ENCODE measurements around the gene CLDN17. TPM values are rescaled to one million over a fixed set of nuclear protein-coding genes. Genes with fewer than 3 reads are reported as not detected.

The CLDN17 gene
- total and polyA plus RNA-seq, 2 donors (not counting 1 experiment from before 2014, with no cell fraction given) = not detected

DNA sequence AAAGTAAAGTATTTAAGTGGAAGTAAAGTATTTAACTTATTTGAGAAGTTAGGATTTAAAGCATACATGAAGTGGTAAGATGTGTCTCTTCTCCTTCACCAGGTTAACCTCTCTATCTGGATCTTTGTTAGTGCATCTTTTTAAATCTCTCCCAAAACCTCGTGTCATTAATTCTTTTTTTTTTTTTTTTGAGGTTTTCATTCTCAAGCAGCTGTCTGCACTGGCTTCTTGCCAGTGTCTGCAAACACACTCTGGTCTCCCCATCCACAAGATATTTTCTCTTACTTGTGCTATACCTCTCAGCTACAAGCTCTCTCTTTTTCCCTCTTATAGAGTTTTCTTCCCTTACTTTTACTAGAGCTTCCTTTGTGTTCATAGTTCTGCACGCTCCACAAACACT, 49.0 kb downstream of the CLDN17 start:
- CTCF ChIA-PET = no interaction called here
- H3K36me3 ChIP-seq (replicated peaks in 1 of 2; ENCODE audit: control extremely low read depth in 1 of 2, control insufficient read depth in 1 of 2, extremely low read depth in 1 of 2, insufficient read depth in 2 of 2, low read length in 1 of 2) = no peaks in the 10 kb centered on the region
- Mint-ChIP-seq H3K27me3 (no peaks in the 10 kb centered on the region), H3K4me1 (no peaks in the 10 kb centered on the region), H3K4me3 (no peak overlapping the region), H3K27ac (no peak overlapping the region), H3K9me3 (ENCODE audit: insufficient read depth) (no peaks in the 10 kb centered on the region)
- H3K4me1 ChIP-seq (ENCODE audit: control insufficient read depth in 2 of 2, insufficient read depth in 2 of 2, low read length in 2 of 2) = no peaks in the 10 kb centered on the region
- no peak overlapping the region for H3K9ac ChIP-seq (ENCODE audit: low read length)
- H3K4me2 ChIP-seq (replicated peaks; ENCODE audit: low read depth, low read length, poor library complexity, severe bottlenecking) = no peak overlapping the region
- H4K20me1 ChIP-seq (ENCODE audit: control insufficient read depth, insufficient read depth, low read length, poor library complexity, severe bottlenecking) = no peaks in the 10 kb centered on the region
- 66% methylated on average over 2 of the region's 2 CpGs for WGBS (ENCODE audit: insufficient coverage)
- no peaks in the 10 kb centered on the region for H3K27me3 ChIP-seq (replicated peaks in 1 of 4; ENCODE audit: control extremely low read depth in 1 of 4, control insufficient read depth in 3 of 4, insufficient read depth in 4 of 4, low read length in 3 of 4)
- DNase-seq (no peak), ATAC-seq (ENCODE audit: low read depth) (no peak)
- TF ChIP-seq, protein P1, sequence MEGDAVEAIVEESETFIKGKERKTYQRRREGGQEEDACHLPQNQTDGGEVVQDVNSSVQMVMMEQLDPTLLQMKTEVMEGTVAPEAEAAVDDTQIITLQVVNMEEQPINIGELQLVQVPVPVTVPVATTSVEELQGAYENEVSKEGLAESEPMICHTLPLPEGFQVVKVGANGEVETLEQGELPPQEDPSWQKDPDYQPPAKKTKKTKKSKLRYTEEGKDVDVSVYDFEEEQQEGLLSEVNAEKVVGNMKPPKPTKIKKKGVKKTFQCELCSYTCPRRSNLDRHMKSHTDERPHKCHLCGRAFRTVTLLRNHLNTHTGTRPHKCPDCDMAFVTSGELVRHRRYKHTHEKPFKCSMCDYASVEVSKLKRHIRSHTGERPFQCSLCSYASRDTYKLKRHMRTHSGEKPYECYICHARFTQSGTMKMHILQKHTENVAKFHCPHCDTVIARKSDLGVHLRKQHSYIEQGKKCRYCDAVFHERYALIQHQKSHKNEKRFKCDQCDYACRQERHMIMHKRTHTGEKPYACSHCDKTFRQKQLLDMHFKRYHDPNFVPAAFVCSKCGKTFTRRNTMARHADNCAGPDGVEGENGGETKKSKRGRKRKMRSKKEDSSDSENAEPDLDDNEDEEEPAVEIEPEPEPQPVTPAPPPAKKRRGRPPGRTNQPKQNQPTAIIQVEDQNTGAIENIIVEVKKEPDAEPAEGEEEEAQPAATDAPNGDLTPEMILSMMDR (IDR thresholded peaks at IDR 0.05) = no peak
- no peaks in the 10 kb centered on the region for H3K79me2 ChIP-seq (ENCODE audit: control insufficient read depth, insufficient read depth, low read length)
- H2AFZ ChIP-seq (ENCODE audit: insufficient read depth, low read depth, low read length, poor library complexity, severe bottlenecking) = no peak overlapping the region
- intact Hi-C loops (cut with micrococcal nuclease) = no loop called here
- POLR2A ChIA-PET = no interaction called here
- no peak overlapping the region for H3K4me3 ChIP-seq (ENCODE audit: control extremely low read depth in 1 of 5, extremely low read depth in 1 of 5, insufficient read depth in 1 of 5, low read depth in 2 of 5, low read length in 4 of 5)
- peaks cover 0 to 2% (median 0%) of the 10 kb centered on the region in 3 donors for H3K9me3 ChIP-seq (ENCODE audit: control extremely low read depth in 1 of 3, control insufficient read depth in 2 of 3, insufficient read depth in 1 of 3, low read length in 2 of 3)
- no peak overlapping the region for H3K27ac ChIP-seq (ENCODE audit: low read length in 2 of 2)

DNA sequence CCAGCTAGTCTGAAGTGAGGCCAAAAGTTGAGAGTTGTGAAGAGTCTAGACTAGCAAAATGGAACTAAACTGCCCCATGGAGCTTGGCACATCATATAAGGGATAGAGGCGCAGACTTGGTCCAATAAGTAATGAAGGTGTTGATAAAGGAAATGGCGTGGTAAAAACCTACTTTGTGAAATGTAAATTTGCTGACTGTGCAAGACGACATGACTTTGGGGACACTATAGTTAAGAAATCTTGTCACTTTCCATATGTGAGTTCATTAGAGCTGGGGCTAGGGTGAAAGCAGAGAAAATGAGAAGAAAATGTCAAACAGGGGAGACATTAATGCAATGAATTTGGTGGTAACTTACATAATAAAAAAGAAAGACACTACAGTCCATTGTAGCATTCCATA, 50.1 kb downstream of the CLDN17 start:
- Histone ChIP-seq H3K9me3 (ENCODE audit: control extremely low read depth in 1 of 3, control insufficient read depth in 2 of 3, insufficient read depth in 1 of 3, low read length in 2 of 3) (peaks cover 0 to 2% (median 0%) of the 10 kb centered on the region in 3 donors), H3K4me3 (ENCODE audit: control extremely low read depth in 1 of 5, extremely low read depth in 1 of 5, insufficient read depth in 1 of 5, low read depth in 2 of 5, low read length in 4 of 5) (no peak overlapping the region), H3K27ac (ENCODE audit: low read length in 2 of 2) (no peak overlapping the region), H4K20me1 (ENCODE audit: control insufficient read depth, insufficient read depth, low read length, poor library complexity, severe bottlenecking) (no peaks in the 10 kb centered on the region), H3K4me1 (ENCODE audit: control insufficient read depth in 2 of 2, insufficient read depth in 2 of 2, low read length in 2 of 2) (no peaks in the 10 kb centered on the region), H3K9ac (ENCODE audit: low read length) (no peak overlapping the region), H2AFZ (ENCODE audit: insufficient read depth, low read depth, low read length, poor library complexity, severe bottlenecking) (no peak overlapping the region), H3K36me3 (replicated peaks in 1 of 2; ENCODE audit: control extremely low read depth in 1 of 2, control insufficient read depth in 1 of 2, extremely low read depth in 1 of 2, insufficient read depth in 2 of 2, low read length in 1 of 2) (no peaks in the 10 kb centered on the region), H3K79me2 (ENCODE audit: control insufficient read depth, insufficient read depth, low read length) (no peaks in the 10 kb centered on the region), H3K27me3 (replicated peaks in 1 of 4; ENCODE audit: control extremely low read depth in 1 of 4, control insufficient read depth in 3 of 4, insufficient read depth in 4 of 4, low read length in 3 of 4) (no peaks in the 10 kb centered on the region), H3K4me2 (replicated peaks; ENCODE audit: low read depth, low read length, poor library complexity, severe bottlenecking) (no peak overlapping the region)
- Mint-ChIP-seq H3K27me3 (no peaks in the 10 kb centered on the region), H3K4me1 (no peaks in the 10 kb centered on the region), H3K4me3 (no peak overlapping the region), H3K27ac (no peak overlapping the region), H3K9me3 (ENCODE audit: insufficient read depth) (no peaks in the 10 kb centered on the region)
- intact Hi-C loops (cut with micrococcal nuclease) = no loop called here
- ChIA-PET CTCF (no interaction called here), POLR2A (no interaction called here)
- 58% methylated on average over 3 of the region's 3 CpGs for WGBS (ENCODE audit: insufficient coverage)
- no peak for DNase-seq
- ATAC-seq (ENCODE audit: low read depth) = no peak
- TF ChIP-seq, protein P1 (IDR thresholded peaks at IDR 0.05) = no peak
- no peak for TF ChIP-seq EZH2 (IDR thresholded peaks at IDR 0.05; ENCODE audit: borderline replicate concordance, insufficient read depth, low read depth, low read length, poor library complexity, severe bottlenecking)

Other genes starting within 250 kb of the CLDN17 start
- gene GRIK1, start 226.8 kb downstream of the CLDN17 start, total RNA-seq = not detected in 2 replicates
- gene GRIK1, start 226.8 kb downstream of the CLDN17 start, polyA plus RNA-seq = not detected in 2 replicates
- gene CLDN8, start 49.3 kb upstream of the CLDN17 start, total RNA-seq = not detected in 2 replicates
- gene CLDN8, start 49.3 kb upstream of the CLDN17 start, polyA plus RNA-seq = not detected in 2 replicates
- gene KRTAP24-1, start 116.1 kb upstream of the CLDN17 start, total RNA-seq = not detected in 2 replicates
- gene KRTAP24-1, start 116.1 kb upstream of the CLDN17 start, polyA plus RNA-seq = not detected in 2 replicates
- gene KRTAP25-1, start 122.7 kb upstream of the CLDN17 start, total RNA-seq = not detected in 2 replicates
- gene KRTAP25-1, start 122.7 kb upstream of the CLDN17 start, polyA plus RNA-seq = not detected in 2 replicates
- gene KRTAP26-1, start 153.5 kb upstream of the CLDN17 start, total RNA-seq = not detected in 2 replicates
- gene KRTAP26-1, start 153.5 kb upstream of the CLDN17 start, polyA plus RNA-seq = not detected in 2 replicates
- not detected in 2 replicates for gene KRTAP27-1, start 170.9 kb upstream of the CLDN17 start, total RNA-seq
- not detected in 2 replicates for gene KRTAP27-1, start 170.9 kb upstream of the CLDN17 start, polyA plus RNA-seq
- gene KRTAP23-1, start 181.8 kb upstream of the CLDN17 start, total RNA-seq = not detected in 2 replicates
- gene KRTAP23-1, start 181.8 kb upstream of the CLDN17 start, polyA plus RNA-seq = not detected in 2 replicates
- not detected in 2 replicates for gene KRTAP13-2, start 205.5 kb upstream of the CLDN17 start, total RNA-seq
- not detected in 2 replicates for gene KRTAP13-2, start 205.5 kb upstream of the CLDN17 start, polyA plus RNA-seq
- not detected in 2 replicates for gene KRTAP13-1, start 229.2 kb upstream of the CLDN17 start, total RNA-seq
- gene KRTAP13-1, start 229.2 kb upstream of the CLDN17 start, polyA plus RNA-seq = not detected in 2 replicates